HCT116 (cell line): Measurements from ENCODE around the gene TNFSF12.

Source experiments
- CTCF ChIP-seq, 3 experiments: fragments of 200-600 bp in 1 of 3; sonication (generic) in 1 of 3; IDR thresholded peaks in 2 of 3; conservative IDR thresholded peaks in 1 of 3; 2 replicates each; pipeline ENCODE4 v1.5.1; 2012 to 2017; ENCODE audit warnings: low read depth in 2 of 3, low read length in 2 of 3, antibody characterized with exemption in 1 of 3, borderline replicate concordance in 1 of 3, control low read depth in 1 of 3, mild to moderate bottlenecking in 1 of 3, mixed read lengths in 1 of 3, mixed run types in 1 of 3, moderate library complexity in 1 of 3; ENCODE audit not compliant: insufficient read depth in 1 of 3
- EZH2 ChIP-seq: fragments of 200-600 bp; sonication (generic); IDR thresholded peaks from 2 replicates; pipeline ENCODE4 v1.6.1; 2017; ENCODE audit warnings: antibody characterized with exemption, mixed run types
- EZH2phosphoT487 ChIP-seq: fragments of 200-600 bp; IDR thresholded peaks from 2 replicates; pipeline ENCODE4 v1.6.1; 2018; ENCODE audit warnings: antibody characterized with exemption, borderline replicate concordance
- JUND ChIP-seq: IDR thresholded peaks from 2 replicates; pipeline ENCODE4 v1.6.1; 2012
- POLR2A ChIP-seq: IDR thresholded peaks from 2 replicates; pipeline ENCODE4 v1.7.0; 2011; ENCODE audit warnings: borderline replicate concordance; ENCODE audit not compliant: insufficient read depth, insufficient read length; ENCODE audit errors: extremely low read depth
- POLR2AphosphoS5 ChIP-seq: IDR thresholded peaks from 2 replicates; pipeline ENCODE4 v1.6.1; 2011; ENCODE audit warnings: mild to moderate bottlenecking, low read depth, low read length, moderate library complexity
- RAD21 ChIP-seq: IDR thresholded peaks from 2 replicates; pipeline ENCODE4 v1.6.1; 2012; ENCODE audit warnings: low read depth, mild to moderate bottlenecking
- REST ChIP-seq: IDR thresholded peaks from 2 replicates; pipeline ENCODE4 v1.6.1; 2012; ENCODE audit warnings: low read depth
- SIN3A ChIP-seq: IDR thresholded peaks from 2 replicates; pipeline ENCODE4 v1.6.1; 2012; ENCODE audit warnings: low read depth
- SP1 ChIP-seq: IDR thresholded peaks from 2 replicates; pipeline ENCODE4 v1.6.1; 2012; ENCODE audit warnings: low read depth
- TCF7L2 ChIP-seq: IDR thresholded peaks from 2 replicates; pipeline ENCODE4 v1.7.0; 2011; ENCODE audit warnings: borderline replicate concordance, inconsistent platforms; ENCODE audit not compliant: insufficient read depth, insufficient read length; ENCODE audit errors: extremely low read depth
- YY1 ChIP-seq: IDR thresholded peaks from 2 replicates; pipeline ENCODE4 v1.6.1; 2011; ENCODE audit warnings: low read length, low read depth, moderate library complexity, mild to moderate bottlenecking; ENCODE audit not compliant: insufficient replicate concordance; ENCODE audit errors: extremely low read depth
- TF ChIP-seq, protein P1 (sequence below): IDR thresholded peaks from 2 replicates; pipeline ENCODE4 v1.6.1; 2011; ENCODE audit warnings: mild to moderate bottlenecking, low read length, moderate library complexity; ENCODE audit not compliant: insufficient replicate concordance; ENCODE audit errors: extremely low read depth
- TF ChIP-seq, protein P2 (sequence below): IDR thresholded peaks from 2 replicates; pipeline ENCODE4 v1.6.1; 2012

DNA sequence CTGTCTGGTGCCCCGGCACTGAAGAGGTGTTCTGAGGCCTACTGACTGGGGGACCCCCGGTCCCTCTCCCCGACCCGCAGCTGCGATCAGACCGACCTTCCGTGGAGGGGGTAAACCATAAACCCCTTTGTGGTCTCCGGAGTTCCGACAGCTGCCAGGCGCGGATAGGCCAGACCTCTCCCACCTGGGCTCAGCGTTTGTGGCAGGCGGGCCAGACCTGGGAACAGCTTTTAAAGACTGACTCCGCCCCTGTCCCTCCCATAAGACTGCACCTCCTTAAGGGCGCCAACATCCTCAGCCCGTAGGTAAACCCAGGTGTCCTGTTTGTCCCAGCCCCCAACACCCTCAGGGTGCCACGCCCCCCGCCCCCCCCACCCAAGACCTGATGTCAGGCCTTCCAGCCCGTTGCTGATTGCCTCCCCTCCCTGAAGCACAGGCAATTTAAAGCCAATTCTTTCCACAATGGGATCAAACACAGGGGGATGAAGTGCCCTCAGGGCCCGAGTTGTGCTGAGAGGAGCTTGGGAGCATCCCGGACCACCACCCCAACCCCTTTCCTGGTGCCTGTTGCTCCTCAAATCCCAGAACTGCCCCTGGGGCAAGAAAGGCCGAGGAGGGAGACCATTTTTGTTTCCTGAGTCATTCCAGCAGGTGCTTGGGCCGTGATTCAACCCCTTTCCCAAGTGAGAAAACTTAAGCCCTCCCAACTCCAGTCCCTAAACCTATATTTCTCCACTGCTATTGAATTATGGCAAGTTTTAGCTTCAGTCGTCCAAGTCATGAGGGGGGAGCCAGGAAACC is 41.2 kb downstream of the TNFSF12 start, which contains the start of gene SOX15:
- TF ChIP-seq CTCF (IDR thresholded peaks at IDR 0.05 in 2 of 3, conservative IDR thresholded peaks at IDR 0.05 in 1 of 3; ENCODE audit: borderline replicate concordance in 1 of 3, insufficient read depth in 1 of 3, low read depth in 2 of 3, low read length in 2 of 3) (no peak), SIN3A (no peak), TCF7L2 (no peak), POLR2A (no peak), POLR2AphosphoS5 (0 out of 2 replicates have a peak, but pooled peaks have one; percentile 16), JUND (no peak), SP1 (no peak), EZH2phosphoT487 (no peak), REST (no peak), EZH2 (no peak), RAD21 (no peak), YY1 (no peak)
- TF ChIP-seq, protein P1, sequence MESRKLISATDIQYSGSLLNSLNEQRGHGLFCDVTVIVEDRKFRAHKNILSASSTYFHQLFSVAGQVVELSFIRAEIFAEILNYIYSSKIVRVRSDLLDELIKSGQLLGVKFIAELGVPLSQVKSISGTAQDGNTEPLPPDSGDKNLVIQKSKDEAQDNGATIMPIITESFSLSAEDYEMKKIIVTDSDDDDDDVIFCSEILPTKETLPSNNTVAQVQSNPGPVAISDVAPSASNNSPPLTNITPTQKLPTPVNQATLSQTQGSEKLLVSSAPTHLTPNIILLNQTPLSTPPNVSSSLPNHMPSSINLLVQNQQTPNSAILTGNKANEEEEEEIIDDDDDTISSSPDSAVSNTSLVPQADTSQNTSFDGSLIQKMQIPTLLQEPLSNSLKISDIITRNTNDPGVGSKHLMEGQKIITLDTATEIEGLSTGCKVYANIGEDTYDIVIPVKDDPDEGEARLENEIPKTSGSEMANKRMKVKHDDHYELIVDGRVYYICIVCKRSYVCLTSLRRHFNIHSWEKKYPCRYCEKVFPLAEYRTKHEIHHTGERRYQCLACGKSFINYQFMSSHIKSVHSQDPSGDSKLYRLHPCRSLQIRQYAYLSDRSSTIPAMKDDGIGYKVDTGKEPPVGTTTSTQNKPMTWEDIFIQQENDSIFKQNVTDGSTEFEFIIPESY, result no peak
- TF ChIP-seq, protein P2, sequence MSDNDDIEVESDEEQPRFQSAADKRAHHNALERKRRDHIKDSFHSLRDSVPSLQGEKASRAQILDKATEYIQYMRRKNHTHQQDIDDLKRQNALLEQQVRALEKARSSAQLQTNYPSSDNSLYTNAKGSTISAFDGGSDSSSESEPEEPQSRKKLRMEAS, result no peak
